ENCODE data around the gene POU2F2.

The POU2F2 gene

DNA sequence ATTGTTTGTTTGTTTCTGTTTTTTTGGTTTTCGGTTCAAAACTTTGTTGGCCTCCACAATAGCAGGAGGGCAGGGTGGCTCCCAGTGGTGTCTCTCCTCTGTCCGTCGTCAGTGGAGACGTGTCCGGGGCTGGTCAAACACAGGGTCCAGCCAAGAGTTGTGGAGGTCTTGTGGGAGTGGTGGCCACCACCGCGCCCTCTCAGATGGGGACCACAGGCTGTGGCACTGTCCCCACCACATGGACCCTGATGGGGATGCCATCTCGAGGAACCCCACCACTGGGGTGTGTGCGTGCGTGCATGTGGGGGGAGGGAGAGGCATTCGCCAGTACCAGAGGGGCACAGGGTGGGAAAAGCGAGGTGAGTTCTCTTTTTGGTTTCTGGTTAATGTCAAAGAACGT, 42.5 kb downstream of the POU2F2 start:
- Histone ChIP-seq H3K4me3 (ENCODE audit: extremely low read depth, insufficient read depth, low read length, poor library complexity, severe bottlenecking) (no peak overlapping the region), H3K27ac (ENCODE audit: low read depth, low read length, severe bottlenecking) (no peak overlapping the region), H3K4me1 (ENCODE audit: control insufficient read depth, insufficient read depth, low read length, poor library complexity, severe bottlenecking) (peaks cover 33% of the 10 kb centered on the region), H3K36me3 (ENCODE audit: control insufficient read depth, insufficient read depth, low read length) (no peaks in the 10 kb centered on the region), H3K9me3 (ENCODE audit: control insufficient read depth, low read length) (no peaks in the 10 kb centered on the region)
- WGBS, 2 experiments (ENCODE audit: insufficient coverage in 2 of 2) = 92 to 99% methylated on average over 10 to 12 of the region's 13 CpGs

DNA sequence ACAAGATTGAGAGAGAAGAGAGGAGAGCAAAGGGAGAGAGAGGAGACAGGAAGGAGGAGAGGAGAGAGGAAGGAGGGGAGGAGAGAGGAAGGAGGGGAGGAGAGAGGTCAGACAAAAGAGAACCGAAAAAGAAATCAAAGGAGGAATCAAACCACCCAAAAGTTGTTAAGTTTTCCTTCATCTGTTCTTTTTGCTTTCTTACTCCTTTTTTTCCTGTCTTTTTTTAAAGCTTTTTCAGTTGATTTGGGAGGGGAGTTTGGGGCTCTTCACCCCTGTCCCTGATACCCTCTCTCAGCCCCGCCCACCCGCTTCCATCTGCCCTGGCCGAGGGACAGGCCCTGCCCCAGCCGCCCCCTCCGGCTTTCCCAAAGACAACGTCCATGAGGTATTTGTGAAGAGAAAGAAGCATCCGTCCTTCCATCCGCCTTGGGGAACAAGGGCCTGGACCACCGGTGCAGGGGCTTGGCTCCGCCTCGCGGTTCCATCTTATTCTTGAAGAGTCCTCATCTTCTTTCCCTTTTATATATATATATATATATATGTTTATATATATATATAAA, 43.0 kb downstream of the POU2F2 start:
- Histone ChIP-seq H3K4me1 (ENCODE audit: control insufficient read depth, insufficient read depth, low read length, poor library complexity, severe bottlenecking) (peaks cover 33% of the 10 kb centered on the region), H3K27ac (ENCODE audit: low read depth, low read length, severe bottlenecking) (peak overlapping the region; percentile 68), H3K4me3 (ENCODE audit: extremely low read depth, insufficient read depth, low read length, poor library complexity, severe bottlenecking) (no peak overlapping the region), H3K9me3 (ENCODE audit: control insufficient read depth, low read length) (no peaks in the 10 kb centered on the region), H3K36me3 (ENCODE audit: control insufficient read depth, insufficient read depth, low read length) (no peaks in the 10 kb centered on the region)
- 57 to 65% methylated on average over 1 to 4 of the region's 13 CpGs for WGBS, 2 experiments (ENCODE audit: insufficient coverage in 2 of 2)

DNA sequence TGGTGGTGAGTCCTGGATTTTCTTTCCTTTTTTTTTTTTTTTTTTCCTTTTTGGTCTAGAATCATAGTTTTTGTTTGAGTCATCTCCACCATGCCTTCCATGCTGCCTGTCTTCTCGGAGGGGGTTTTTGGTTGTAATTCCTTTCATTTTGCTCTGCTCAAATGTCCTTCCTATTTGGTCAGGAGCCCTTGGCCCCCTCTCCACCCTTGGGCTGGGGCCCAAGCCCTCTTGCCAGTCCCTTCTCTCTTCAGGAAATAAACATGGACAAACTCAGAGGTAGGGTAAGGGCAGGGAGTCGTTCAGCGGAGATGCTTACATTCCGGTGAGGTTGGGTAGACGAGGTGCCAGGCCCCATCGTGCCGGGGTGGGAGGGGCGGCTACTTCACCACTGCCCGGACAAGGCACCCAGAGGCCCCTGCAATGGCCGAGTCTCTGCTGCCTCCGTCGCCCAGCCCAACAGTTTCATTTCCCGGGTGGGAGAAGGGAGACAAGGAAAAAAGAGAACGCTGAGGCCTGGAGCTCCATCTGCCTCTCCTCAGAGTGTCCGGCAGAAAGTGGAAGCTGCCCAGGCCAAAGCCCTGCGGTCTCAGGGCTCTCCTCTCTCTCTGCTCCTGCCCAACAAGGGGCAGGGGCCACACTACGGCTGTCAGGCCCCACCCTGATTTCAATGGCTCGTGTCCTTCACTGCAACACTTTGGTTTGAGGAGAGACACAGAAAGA, 43.6 kb downstream of the POU2F2 start:
- 86 to 92% methylated on average over 9 to 15 of the region's 18 CpGs for WGBS, 2 experiments (ENCODE audit: insufficient coverage in 2 of 2)
- H3K36me3 ChIP-seq (ENCODE audit: control insufficient read depth, insufficient read depth, low read length) = peaks cover 2% of the 10 kb centered on the region
- no peak overlapping the region for H3K4me3 ChIP-seq (ENCODE audit: extremely low read depth, insufficient read depth, low read length, poor library complexity, severe bottlenecking)
- peak overlapping the region; percentile 68 for H3K27ac ChIP-seq (ENCODE audit: low read depth, low read length, severe bottlenecking)
- no peaks in the 10 kb centered on the region for H3K9me3 ChIP-seq (ENCODE audit: control insufficient read depth, low read length)
- H3K4me1 ChIP-seq (ENCODE audit: control insufficient read depth, insufficient read depth, low read length, poor library complexity, severe bottlenecking) = peaks cover 33% of the 10 kb centered on the region

DNA sequence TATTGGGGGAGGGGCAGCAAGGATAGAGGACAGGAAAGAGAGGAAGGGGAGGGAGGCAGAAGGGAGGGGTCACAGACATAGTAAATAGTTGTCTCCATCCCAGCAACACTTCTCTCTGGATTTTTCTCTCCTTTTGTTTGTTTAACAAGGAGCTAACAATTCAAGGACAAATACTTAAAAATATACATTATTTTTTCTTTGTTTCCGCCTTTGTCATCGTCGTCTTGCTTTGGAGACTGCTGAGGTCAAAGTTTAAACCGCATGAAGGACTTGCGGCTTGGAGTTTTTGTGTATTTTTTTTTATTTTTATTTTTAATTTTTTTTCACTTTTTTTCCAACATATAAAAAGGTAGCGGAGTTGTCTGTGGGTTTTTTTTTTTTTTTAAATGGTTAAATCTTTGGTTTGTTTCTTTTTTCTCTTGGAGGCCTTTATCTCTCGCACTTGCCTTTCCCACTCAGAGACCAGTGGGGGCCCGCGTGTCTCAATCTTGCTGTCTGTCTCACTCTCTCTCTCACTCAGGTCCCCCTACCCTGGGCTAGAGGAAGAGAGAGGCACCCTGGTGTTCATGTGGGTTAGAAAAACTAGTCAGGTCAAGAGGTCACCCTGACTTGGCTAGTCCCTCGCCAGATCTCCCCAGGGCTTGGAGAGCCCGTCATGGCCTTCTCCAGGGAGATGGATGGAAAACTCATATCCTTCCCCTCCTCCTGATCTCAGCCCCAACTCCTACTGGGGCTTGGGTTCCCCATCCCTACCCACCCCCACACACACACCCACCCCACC, 45.3 kb downstream of the POU2F2 start:
- WGBS, 2 experiments (ENCODE audit: insufficient coverage in 2 of 2) = 50% methylated on average over 1 of the region's 11 CpGs; no CpG with 5 or more reads in 1 of the 2 experiments
- Histone ChIP-seq H3K4me1 (ENCODE audit: control insufficient read depth, insufficient read depth, low read length, poor library complexity, severe bottlenecking) (peaks cover 33% of the 10 kb centered on the region), H3K36me3 (ENCODE audit: control insufficient read depth, insufficient read depth, low read length) (peaks cover 15% of the 10 kb centered on the region), H3K4me3 (ENCODE audit: extremely low read depth, insufficient read depth, low read length, poor library complexity, severe bottlenecking) (no peak overlapping the region), H3K27ac (ENCODE audit: low read depth, low read length, severe bottlenecking) (no peak overlapping the region), H3K9me3 (ENCODE audit: control insufficient read depth, low read length) (no peaks in the 10 kb centered on the region)

DNA sequence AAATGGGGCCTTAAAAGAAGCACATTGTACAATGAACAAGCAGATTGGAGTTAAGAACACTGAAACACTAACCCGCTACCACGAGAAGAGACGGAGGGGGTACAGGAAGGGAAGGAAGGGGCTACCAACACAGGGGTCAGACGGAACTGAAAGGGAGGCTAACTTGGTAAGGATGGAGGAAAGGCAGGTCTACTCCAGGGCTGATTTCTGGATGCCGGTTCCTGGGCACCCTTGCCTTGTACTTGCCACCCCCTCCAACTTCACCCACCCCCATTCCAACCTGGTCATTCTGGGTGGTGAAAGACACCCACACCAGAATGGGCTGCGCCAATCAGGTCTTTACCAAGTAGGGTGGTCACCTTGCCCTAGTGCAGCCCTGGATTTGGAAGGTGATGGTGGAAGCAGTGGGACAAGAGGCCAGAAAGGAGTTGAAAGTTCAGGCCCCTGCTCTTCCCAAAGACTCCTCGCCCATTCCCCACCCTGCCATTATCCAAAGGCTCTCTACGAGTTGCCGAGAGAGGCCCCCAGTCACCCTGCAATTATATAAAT, 46.0 kb downstream of the POU2F2 start:
- 93 to 100% methylated on average over 1 to 6 of the region's 9 CpGs for WGBS, 2 experiments (ENCODE audit: insufficient coverage in 2 of 2)

DNA sequence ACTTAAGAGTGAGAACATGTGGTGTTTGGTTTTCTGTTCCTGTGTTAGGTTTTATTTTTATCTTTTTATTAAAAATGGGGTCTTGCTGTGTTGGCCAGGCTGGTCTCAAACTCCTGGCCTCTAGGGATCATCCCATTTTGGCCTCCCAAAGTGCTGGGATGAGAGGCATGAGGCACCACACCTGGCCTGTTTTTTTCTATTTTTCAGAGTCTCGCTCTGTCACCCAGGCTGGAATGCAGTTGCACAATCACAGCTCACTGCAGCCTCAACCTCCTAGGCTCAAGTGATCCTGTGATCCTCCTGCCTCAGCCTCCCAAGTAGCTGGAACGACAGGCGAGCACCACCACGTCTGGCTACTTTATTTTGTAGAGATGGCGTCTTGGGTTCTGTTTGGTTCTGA, 48.7 kb downstream of the POU2F2 start:
- Histone ChIP-seq H3K9me3 (ENCODE audit: control insufficient read depth, low read length) (no peaks in the 10 kb centered on the region), H3K36me3 (ENCODE audit: control insufficient read depth, insufficient read depth, low read length) (peaks cover 49% of the 10 kb centered on the region), H3K4me3 (ENCODE audit: extremely low read depth, insufficient read depth, low read length, poor library complexity, severe bottlenecking) (no peak overlapping the region), H3K27ac (ENCODE audit: low read depth, low read length, severe bottlenecking) (no peak overlapping the region), H3K4me1 (ENCODE audit: control insufficient read depth, insufficient read depth, low read length, poor library complexity, severe bottlenecking) (peaks cover 37% of the 10 kb centered on the region)
- WGBS, 2 experiments (ENCODE audit: insufficient coverage in 2 of 2) = 100% methylated on average over 1 to 2 of the region's 5 CpGs

More for the DNA sequence above, 46.0 kb downstream of the POU2F2 start:
- no peak overlapping the region for H3K4me3 ChIP-seq (ENCODE audit: extremely low read depth, insufficient read depth, low read length, poor library complexity, severe bottlenecking)
- peaks cover 22% of the 10 kb centered on the region for H3K36me3 ChIP-seq (ENCODE audit: control insufficient read depth, insufficient read depth, low read length)
- H3K27ac ChIP-seq (ENCODE audit: low read depth, low read length, severe bottlenecking) = no peak overlapping the region
- H3K9me3 ChIP-seq (ENCODE audit: control insufficient read depth, low read length) = no peaks in the 10 kb centered on the region
- peaks cover 33% of the 10 kb centered on the region for H3K4me1 ChIP-seq (ENCODE audit: control insufficient read depth, insufficient read depth, low read length, poor library complexity, severe bottlenecking)

DNA sequence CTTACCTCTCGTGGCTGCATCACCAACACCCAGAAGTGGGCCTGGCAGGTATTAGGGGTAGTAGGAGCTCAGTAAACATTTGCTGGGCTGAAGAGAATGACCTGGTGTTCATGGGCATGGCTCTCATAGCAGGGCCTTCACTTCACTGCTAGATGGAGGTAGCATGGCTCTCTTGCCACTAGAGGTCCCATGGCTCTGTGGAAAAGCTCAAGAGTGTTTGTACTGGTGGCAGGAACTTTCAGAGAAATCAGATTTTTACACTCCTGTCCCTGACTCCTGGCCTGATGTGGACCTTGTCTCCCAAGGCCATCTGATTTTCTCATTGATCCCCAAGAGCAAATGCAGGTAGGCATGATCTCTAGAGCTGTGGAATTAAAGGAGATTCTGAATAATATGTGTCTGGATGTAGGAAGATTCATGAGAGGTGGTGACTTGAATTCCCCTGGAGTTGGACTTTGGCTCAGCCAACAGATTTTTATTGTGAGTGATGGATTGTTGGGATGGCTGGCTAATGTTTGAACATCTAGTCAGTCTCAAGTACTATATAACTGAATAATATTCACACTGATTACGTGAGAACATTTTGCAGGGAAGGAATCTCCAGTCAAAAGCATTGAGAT, 50.6 kb downstream of the POU2F2 start:
- H3K36me3 ChIP-seq (ENCODE audit: control insufficient read depth, insufficient read depth, low read length) = peaks cover 60% of the 10 kb centered on the region
- no peak overlapping the region for H3K4me3 ChIP-seq (ENCODE audit: extremely low read depth, insufficient read depth, low read length, poor library complexity, severe bottlenecking)
- no peaks in the 10 kb centered on the region for H3K9me3 ChIP-seq (ENCODE audit: control insufficient read depth, low read length)
- H3K27ac ChIP-seq (ENCODE audit: low read depth, low read length, severe bottlenecking) = no peak overlapping the region
- WGBS, 2 experiments (ENCODE audit: insufficient coverage in 2 of 2) = 100% methylated on average over 2 of the region's 2 CpGs
- H3K4me1 ChIP-seq (ENCODE audit: control insufficient read depth, insufficient read depth, low read length, poor library complexity, severe bottlenecking) = peaks cover 34% of the 10 kb centered on the region

DNA sequence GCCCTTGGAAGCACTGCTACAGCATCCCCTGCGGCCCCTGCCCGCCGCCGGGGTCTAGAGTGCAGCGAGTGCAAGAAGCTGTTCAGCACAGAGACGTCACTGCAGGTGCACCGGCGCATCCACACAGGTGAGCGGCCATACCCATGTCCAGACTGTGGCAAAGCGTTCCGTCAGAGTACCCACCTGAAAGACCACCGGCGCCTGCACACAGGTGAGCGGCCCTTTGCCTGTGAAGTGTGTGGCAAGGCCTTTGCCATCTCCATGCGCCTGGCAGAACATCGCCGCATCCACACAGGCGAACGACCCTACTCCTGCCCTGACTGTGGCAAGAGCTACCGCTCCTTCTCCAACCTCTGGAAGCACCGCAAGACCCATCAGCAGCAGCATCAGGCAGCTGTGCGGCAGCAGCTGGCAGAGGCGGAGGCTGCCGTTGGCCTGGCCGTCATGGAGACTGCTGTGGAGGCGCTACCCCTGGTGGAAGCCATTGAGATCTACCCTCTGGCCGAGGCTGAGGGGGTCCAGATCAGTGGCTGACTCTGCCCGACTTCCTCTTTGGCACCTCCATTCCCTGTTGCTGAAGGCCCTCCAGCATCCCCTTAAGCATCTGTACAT, 51.4 kb downstream of the POU2F2 start:
- peaks cover 60% of the 10 kb centered on the region for H3K36me3 ChIP-seq (ENCODE audit: control insufficient read depth, insufficient read depth, low read length)
- H3K27ac ChIP-seq (ENCODE audit: low read depth, low read length, severe bottlenecking) = no peak overlapping the region
- no peaks in the 10 kb centered on the region for H3K9me3 ChIP-seq (ENCODE audit: control insufficient read depth, low read length)
- WGBS, 2 experiments (ENCODE audit: insufficient coverage in 2 of 2) = 96 to 98% methylated on average over 28 of the region's 28 CpGs
- H3K4me1 ChIP-seq (ENCODE audit: control insufficient read depth, insufficient read depth, low read length, poor library complexity, severe bottlenecking) = peaks cover 28% of the 10 kb centered on the region
- no peak overlapping the region for H3K4me3 ChIP-seq (ENCODE audit: extremely low read depth, insufficient read depth, low read length, poor library complexity, severe bottlenecking)

DNA sequence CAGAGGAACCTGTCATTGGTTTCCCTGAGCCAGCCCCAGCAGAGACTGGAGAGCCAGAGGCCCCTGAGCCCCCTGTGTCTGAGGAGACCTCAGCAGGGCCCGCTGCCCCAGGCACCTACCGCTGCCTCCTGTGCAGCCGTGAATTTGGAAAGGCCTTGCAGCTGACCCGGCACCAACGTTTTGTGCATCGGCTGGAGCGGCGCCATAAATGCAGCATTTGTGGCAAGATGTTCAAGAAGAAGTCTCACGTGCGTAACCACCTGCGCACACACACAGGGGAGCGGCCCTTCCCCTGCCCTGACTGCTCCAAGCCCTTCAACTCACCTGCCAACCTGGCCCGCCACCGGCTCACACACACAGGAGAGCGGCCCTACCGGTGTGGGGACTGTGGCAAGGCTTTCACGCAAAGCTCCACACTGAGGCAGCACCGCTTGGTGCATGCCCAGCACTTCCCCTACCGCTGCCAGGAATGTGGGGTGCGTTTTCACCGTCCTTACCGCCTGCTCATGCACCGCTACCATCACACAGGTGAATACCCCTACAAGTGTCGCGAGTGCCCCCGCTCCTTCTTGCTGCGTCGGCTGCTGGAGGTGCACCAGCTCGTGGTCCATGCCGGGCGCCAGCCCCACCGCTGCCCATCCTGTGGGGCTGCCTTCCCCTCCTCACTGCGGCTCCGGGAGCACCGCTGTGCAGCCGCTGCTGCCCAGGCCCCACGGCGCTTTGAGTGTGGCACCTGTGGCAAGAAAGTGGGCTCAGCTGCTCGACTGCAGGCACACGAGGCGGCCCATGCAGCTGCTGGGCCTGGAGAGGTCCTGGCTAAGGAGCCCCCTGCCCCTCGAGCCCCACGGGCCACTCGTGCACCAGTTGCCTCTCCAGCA, 52.1 kb downstream of the POU2F2 start:
- H3K4me1 ChIP-seq (ENCODE audit: control insufficient read depth, insufficient read depth, low read length, poor library complexity, severe bottlenecking) = peaks cover 28% of the 10 kb centered on the region
- H3K9me3 ChIP-seq (ENCODE audit: control insufficient read depth, low read length) = no peaks in the 10 kb centered on the region
- H3K27ac ChIP-seq (ENCODE audit: low read depth, low read length, severe bottlenecking) = no peak overlapping the region
- H3K4me3 ChIP-seq (ENCODE audit: extremely low read depth, insufficient read depth, low read length, poor library complexity, severe bottlenecking) = no peak overlapping the region
- H3K36me3 ChIP-seq (ENCODE audit: control insufficient read depth, insufficient read depth, low read length) = peaks cover 60% of the 10 kb centered on the region
- 94 to 96% methylated on average over 40 to 43 of the region's 44 CpGs for WGBS, 2 experiments (ENCODE audit: insufficient coverage in 2 of 2)
